ENCODE results near the gene CEND1.

CEND1 gene

GRCh38 chr11:737366-737765 is 52.5 kb downstream of the CEND1 start:
- TF ChIP-seq CTCF (IDR thresholded peaks at IDR 0.05), result no peak
- Mint-ChIP-seq H3K36me3 (ENCODE audit: low read depth) (no peaks in the 10 kb centered on the region), H3K27me3 (ENCODE audit: low read depth, poor library complexity) (peaks cover 29% of the 10 kb centered on the region), H3K27ac (peak overlapping the region; percentile 64), H3K4me1 (peaks cover 16% of the 10 kb centered on the region), H3K9me3 (peaks cover 24% of the 10 kb centered on the region), H3K4me3 (peak overlapping the region; percentile 8)
- no peak for DNase-seq

Data from nephron progenitor cell (in vitro differentiated cells).